Transverse colon (tissue), 4 donors: ENCODE measurements around the gene ATRN. TPM values are rescaled to one million over a fixed set of nuclear protein-coding genes. Genes with fewer than 3 reads are reported as not detected.

ENCODE experiments used
- DNase-seq: peaks from one replicate; pipeline ENCODE4 v3.0.0-alpha.2; 2019
- H3K27ac ChIP-seq, 4 donors: fragments of 200-600 bp; sonication (generic); 2 replicates each; pipeline ENCODE4 v1.5.1; 2016 to 2018; ENCODE audit warnings: inconsistent platforms in 4 of 4
- H3K27me3 ChIP-seq: fragments of 200-600 bp; sonication (generic); 2 replicates; pipeline ENCODE4 v1.5.1; 2017; ENCODE audit warnings: inconsistent platforms
- H3K36me3 ChIP-seq, 4 donors: fragments of 200-600 bp; sonication (generic); 2 replicates each; pipeline ENCODE4 v1.5.1; 2017 to 2019; ENCODE audit warnings: inconsistent platforms in 4 of 4
- H3K4me1 ChIP-seq, 4 donors: fragments of 200-600 bp; sonication (generic); 2 replicates each; pipeline ENCODE4 v1.5.1; 2017 to 2020; ENCODE audit warnings: inconsistent platforms in 4 of 4
- H3K4me3 ChIP-seq, 4 donors: fragments of 200-600 bp; sonication (generic); 1 replicate in 1 of 4; 2 replicates in 3 of 4; pipeline versions ENCODE4 v1.5.1 to v1.6.1; 2017 to 2019; ENCODE audit warnings: inconsistent platforms in 4 of 4
- H3K9me3 ChIP-seq, 2 donors: fragments of 200-600 bp; sonication (generic); 2 replicates each; pipeline ENCODE4 v1.5.1; 2017 to 2019; ENCODE audit warnings: inconsistent platforms in 2 of 2
- CTCF ChIP-seq, 5 experiments: fragments of 200-600 bp in 3 of 5; fragments of 450-650 bp in 2 of 5; sonication (generic) in 3 of 5; IDR thresholded peaks; 1 replicate in 2 of 5; 2 replicates in 3 of 5; pipeline ENCODE4 v1.5.1; 2016 to 2017; ENCODE audit warnings: antibody characterized with exemption in 5 of 5, inconsistent platforms in 3 of 5, mild to moderate bottlenecking in 2 of 5, moderate library complexity in 1 of 5
- EP300 ChIP-seq: sonication (generic); formaldehyde crosslinking; IDR thresholded peaks from one replicate; pipeline ENCODE4 v1.6.1; 2017; ENCODE audit warnings: antibody characterized with exemption, low read depth
- POLR2A ChIP-seq: fragments of 450-650 bp; IDR thresholded peaks from one replicate; pipeline ENCODE4 v1.6.1; 2016; ENCODE audit warnings: antibody characterized with exemption, mild to moderate bottlenecking, moderate library complexity
- POLR2AphosphoS5 ChIP-seq, 3 donors: sonication (generic); formaldehyde crosslinking; IDR thresholded peaks; one replicate each; pipeline ENCODE4 v1.6.1; 2016; ENCODE audit warnings: antibody characterized with exemption in 3 of 3
- WGBS, 2 donors: methylation state at CpG; one replicate each; pipeline ENCODE4 v1.1.5; 2018; ENCODE audit warnings: low coverage in 1 of 2; 5-methylcytosine and 5-hydroxymethylcytosine counted together
- in situ Hi-C, 4 donors: fragments of 200-750 bp; cut with MboI; loops; one replicate each; pipeline versions ENCODE4 v1.15.0 to v1.15.1; 2017; ENCODE audit warnings: low sequenced_read_pairs in 3 of 4, low pct_ligation_motif_present in 1 of 4, low pct_unique_long_range_greater_than_20kb in 1 of 4
- intact Hi-C: fragments of 100-400 bp; cut with DNase I; formaldehyde crosslinking; loops from one replicate; pipeline ENCODE4 v1.15.1; 2023; ENCODE audit warnings: low total_unique reads
- total RNA-seq, 4 donors: library from RNA; depleted of rRNA; stranded (reverse); fragments of >200 nt; gene quantifications; one replicate each; pipeline ENCODE4 v1.1.0, GENCODE V29; 2016

Gene ATRN
- total RNA-seq, 4 donors from 2014 or later, result 6.8 to 24.7 (median 15.9) TPM

- intact Hi-C loops, result no loop called here
- Histone ChIP-seq H3K9me3 (no peaks in the 10 kb centered on the region), H3K27ac (no peak overlapping the region), H3K27me3 (no peaks in the 10 kb centered on the region), H3K4me1 (no peaks in the 10 kb centered on the region), H3K4me3 (no peak overlapping the region), H3K36me3 (no peaks in the 10 kb centered on the region)
- in situ Hi-C loops, result no loop called here
- WGBS, 2 donors, result 92 to 94% methylated on average over 15 to 16 of the region's 16 CpGs
- no peak for DNase-seq
- TF ChIP-seq CTCF (IDR thresholded peaks at IDR 0.05) (no peak), POLR2A (no peak), EP300 (no peak), POLR2AphosphoS5 (IDR thresholded peaks at IDR 0.05) (no peak)
Observed at GRCh38 chr20:3628502-3629314, 157.9 kb downstream of the ATRN start.

- no peak for DNase-seq
- Histone ChIP-seq H3K9me3 (no peaks in the 10 kb centered on the region), H3K27ac (no peak overlapping the region), H3K4me1 (no peaks in the 10 kb centered on the region), H3K4me3 (no peak overlapping the region), H3K27me3 (no peaks in the 10 kb centered on the region), H3K36me3 (no peaks in the 10 kb centered on the region)
- in situ Hi-C loops (no loop called here), intact Hi-C loops (no loop called here)
- TF ChIP-seq EP300, result no peak
- TF ChIP-seq POLR2AphosphoS5 (IDR thresholded peaks at IDR 0.05), result no peak
- no peak for TF ChIP-seq CTCF (IDR thresholded peaks at IDR 0.05)
- no peak for TF ChIP-seq POLR2A
- 95% methylated on average over 2 of the region's 2 CpGs; no CpG with 5 or more reads in 1 of the 2 donors for WGBS, 2 donors
Observed at GRCh38 chr20:3629893-3630292, 159.1 kb downstream of the ATRN start.

- DNase-seq, result no peak
- in situ Hi-C loops (no loop called here), intact Hi-C loops (no loop called here)
- no peaks in the 10 kb centered on the region for H3K9me3 ChIP-seq
- WGBS, 2 donors, result 82 to 86% methylated on average over 7 to 8 of the region's 8 CpGs
- no peaks in the 10 kb centered on the region for H3K27me3 ChIP-seq
- no peak overlapping the region for H3K27ac ChIP-seq
- H3K4me1 ChIP-seq, result no peaks in the 10 kb centered on the region
- no peak overlapping the region for H3K4me3 ChIP-seq
- H3K36me3 ChIP-seq, result no peaks in the 10 kb centered on the region
- no peak for TF ChIP-seq POLR2AphosphoS5 (IDR thresholded peaks at IDR 0.05)
- TF ChIP-seq CTCF (IDR thresholded peaks at IDR 0.05), result no peak
- no peak for TF ChIP-seq POLR2A
- no peak for TF ChIP-seq EP300
Observed at GRCh38 chr20:3630429-3630828, 159.6 kb downstream of the ATRN start.

GRCh38 chr20:3631534-3631933 lies 160.7 kb downstream of the ATRN start:
- TF ChIP-seq EP300 (no peak), POLR2A (no peak), POLR2AphosphoS5 (IDR thresholded peaks at IDR 0.05) (no peak), CTCF (IDR thresholded peaks at IDR 0.05) (no peak)
- H3K4me1 ChIP-seq, result no peaks in the 10 kb centered on the region
- no peak overlapping the region for H3K27ac ChIP-seq
- H3K4me3 ChIP-seq, result no peak overlapping the region
- H3K36me3 ChIP-seq, result no peaks in the 10 kb centered on the region
- no peaks in the 10 kb centered on the region for H3K27me3 ChIP-seq
- in situ Hi-C loops (no loop called here), intact Hi-C loops (no loop called here)
- H3K9me3 ChIP-seq, result no peaks in the 10 kb centered on the region
- no peak for DNase-seq
- WGBS, 2 donors, result 43 to 85% methylated on average over 1 to 5 of the region's 5 CpGs
